Spleen (tissue), 7 donors: ENCODE data around the gene STAT4.

Experiments used
- POLR2A ChIP-seq, 3 donors: fragments of 450-650 bp; IDR thresholded peaks; one replicate each; pipeline ENCODE4 v1.5.1; 2017; ENCODE audit warnings: antibody characterized with exemption in 3 of 3, mild to moderate bottlenecking in 1 of 3
- POLR2AphosphoS5 ChIP-seq, 3 donors: sonication (generic); formaldehyde crosslinking; IDR thresholded peaks; one replicate each; pipeline ENCODE4 v1.5.1; 2017; ENCODE audit warnings: antibody characterized with exemption in 3 of 3
- TF ChIP-seq, protein P1 (sequence below), 11 experiments: fragments of 200-600 bp in 7 of 11; fragments of 450-650 bp in 4 of 11; sonication (generic) in 4 of 11; IDR thresholded peaks in 8 of 11; conservative IDR thresholded peaks in 3 of 11; 1 replicate in 7 of 11; 2 replicates in 4 of 11; pipeline versions ENCODE4 v1.4.0 to v1.8.0; 2016 to 2021; ENCODE audit warnings: antibody characterized with exemption in 11 of 11, inconsistent platforms in 4 of 11, mild to moderate bottlenecking in 1 of 11
- donor health status: DM: no; HTN: no; CAD: no; lungs with moderate emphysema.
- donor health status: DM: no; HTN: no; CAD: no.
- donor health status: DM: no; HTN: no; CAD: no.

DNA sequence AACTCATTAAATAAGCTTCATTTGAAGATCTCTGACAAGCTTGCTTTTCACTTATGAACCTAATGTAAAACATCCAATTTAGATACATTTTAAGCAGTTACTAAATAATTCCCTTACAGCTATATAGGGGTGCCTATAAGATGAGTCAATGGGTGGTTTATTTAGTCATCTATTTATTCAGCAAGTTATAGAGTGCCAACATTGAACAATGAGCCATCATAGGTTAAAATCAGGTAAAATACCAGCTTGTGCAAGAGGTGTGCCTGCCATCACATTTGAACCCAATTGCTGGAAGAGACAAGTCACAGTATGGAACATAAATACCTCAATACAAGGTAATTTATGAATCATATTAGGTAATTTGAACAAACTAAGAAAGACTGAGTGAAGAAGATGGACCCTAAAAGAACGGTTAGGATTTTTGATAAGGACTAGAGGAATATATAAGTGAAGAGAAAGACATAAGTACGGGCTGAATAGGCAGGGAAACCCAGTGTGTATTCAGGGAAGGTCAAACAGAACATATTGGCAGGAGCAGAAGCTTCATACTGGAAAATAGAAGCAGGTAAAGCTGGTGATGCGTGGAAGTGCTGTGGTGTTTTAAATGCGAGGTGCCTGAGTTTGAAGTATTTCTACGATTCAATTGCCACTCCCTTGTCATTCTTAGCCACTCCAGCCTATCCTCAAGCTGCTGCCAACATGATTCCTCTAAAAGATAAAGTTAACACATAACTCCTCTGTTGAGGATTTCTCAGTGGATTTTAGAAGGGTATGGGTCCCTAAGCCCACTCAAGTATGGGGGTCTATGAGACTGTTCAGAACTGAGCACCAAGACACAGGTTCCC, 18.9 kb upstream of the STAT4 start:
- TF ChIP-seq, protein P1, sequence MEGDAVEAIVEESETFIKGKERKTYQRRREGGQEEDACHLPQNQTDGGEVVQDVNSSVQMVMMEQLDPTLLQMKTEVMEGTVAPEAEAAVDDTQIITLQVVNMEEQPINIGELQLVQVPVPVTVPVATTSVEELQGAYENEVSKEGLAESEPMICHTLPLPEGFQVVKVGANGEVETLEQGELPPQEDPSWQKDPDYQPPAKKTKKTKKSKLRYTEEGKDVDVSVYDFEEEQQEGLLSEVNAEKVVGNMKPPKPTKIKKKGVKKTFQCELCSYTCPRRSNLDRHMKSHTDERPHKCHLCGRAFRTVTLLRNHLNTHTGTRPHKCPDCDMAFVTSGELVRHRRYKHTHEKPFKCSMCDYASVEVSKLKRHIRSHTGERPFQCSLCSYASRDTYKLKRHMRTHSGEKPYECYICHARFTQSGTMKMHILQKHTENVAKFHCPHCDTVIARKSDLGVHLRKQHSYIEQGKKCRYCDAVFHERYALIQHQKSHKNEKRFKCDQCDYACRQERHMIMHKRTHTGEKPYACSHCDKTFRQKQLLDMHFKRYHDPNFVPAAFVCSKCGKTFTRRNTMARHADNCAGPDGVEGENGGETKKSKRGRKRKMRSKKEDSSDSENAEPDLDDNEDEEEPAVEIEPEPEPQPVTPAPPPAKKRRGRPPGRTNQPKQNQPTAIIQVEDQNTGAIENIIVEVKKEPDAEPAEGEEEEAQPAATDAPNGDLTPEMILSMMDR (IDR thresholded peaks at IDR 0.05 in 8 of 11, conservative IDR thresholded peaks at IDR 0.05 in 3 of 11), result no peak
- TF ChIP-seq POLR2A (IDR thresholded peaks at IDR 0.05) (no peak), POLR2AphosphoS5 (IDR thresholded peaks at IDR 0.05) (no peak)
